ENCODE results near the gene RXRA. TPM values are rescaled to one million over a fixed set of nuclear protein-coding genes. Genes with fewer than 3 reads are reported as not detected.

The RXRA gene
- total RNA-seq, 1 experiment from 2014 or later: 29.9 TPM

DNA sequence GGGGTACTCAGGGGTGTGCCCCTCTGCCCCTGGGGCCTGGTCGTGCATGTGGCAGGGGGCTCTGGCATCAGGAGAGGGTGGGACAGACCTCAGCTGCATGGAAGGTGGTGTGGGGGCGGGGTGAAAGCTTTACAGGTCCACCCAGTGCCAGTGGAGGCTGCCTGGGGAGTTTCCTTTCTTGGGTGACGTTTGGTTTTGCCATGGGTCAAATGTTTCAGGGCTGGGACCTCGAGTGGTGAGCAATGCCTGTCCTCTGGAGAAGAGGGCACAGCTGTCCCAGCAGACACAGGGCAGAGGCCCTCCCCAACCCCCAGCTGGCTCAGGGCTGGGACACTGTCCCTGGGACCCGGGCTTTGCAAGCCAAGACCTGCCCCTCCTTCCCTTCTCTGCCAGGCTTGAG is 3.6 kb downstream of the RXRA start:
- Histone ChIP-seq H3K18ac (ENCODE audit: insufficient read length, low read depth, low read length) (no peak overlapping the region), H2BK120ac (ENCODE audit: low read depth, low read length, poor library complexity, severe bottlenecking) (no peak overlapping the region), H3K4me2 (ENCODE audit: insufficient read depth, insufficient read length, low read length) (no peak overlapping the region), H4K5ac (ENCODE audit: insufficient read length, low read depth, low read length) (no peak overlapping the region), H3K27ac (ENCODE audit: insufficient read length, low read depth, low read length) (no peak overlapping the region), H2AFZ (ENCODE audit: low read length) (no peak overlapping the region), H3K56ac (ENCODE audit: insufficient read length, low read depth, low read length) (no peak overlapping the region), H2BK15ac (ENCODE audit: low read depth, low read length) (no peak overlapping the region), H4K91ac (ENCODE audit: insufficient read length, low read depth, low read length) (no peak overlapping the region), H3K9me3 (ENCODE audit: control insufficient read depth, low read depth, low read length) (no peaks in the 10 kb centered on the region), H4K8ac (replicated peaks; ENCODE audit: insufficient read length, low read depth, low read length) (no peak overlapping the region), H2BK20ac (ENCODE audit: low read depth, low read length, poor library complexity, severe bottlenecking) (no peak overlapping the region), H3K4ac (ENCODE audit: low read depth, low read length) (no peak overlapping the region), H3K9ac (ENCODE audit: extremely low read depth, insufficient read length, low read length) (no peak overlapping the region), H3T11ph (ENCODE audit: low read length) (no peak overlapping the region), H3K79me1 (ENCODE audit: insufficient read depth, low read depth, low read length, poor library complexity, severe bottlenecking) (peaks cover 3% of the 10 kb centered on the region), H2AK5ac (ENCODE audit: insufficient read length, low read length) (no peak overlapping the region), H3K79me2 (ENCODE audit: insufficient read depth, low read length) (peaks cover 4% of the 10 kb centered on the region; the same call in 1 of the 2 replicates), H3K14ac (ENCODE audit: insufficient read depth, low read length) (0 out of 2 replicates have a peak overlapping the region, but pooled peaks have one; percentile 24), H3K27me3 (ENCODE audit: insufficient read depth, low read length) (no peaks in the 10 kb centered on the region), H4K20me1 (ENCODE audit: control insufficient read depth, insufficient read depth, insufficient read length) (no peaks in the 10 kb centered on the region), H2BK5ac (ENCODE audit: insufficient read length, low read length) (no peak overlapping the region), H3K23ac (ENCODE audit: insufficient read length, low read depth, low read length) (no peak overlapping the region), H3K23me2 (ENCODE audit: insufficient read length, low read depth, low read length, poor library complexity, severe bottlenecking) (peaks cover 7% of the 10 kb centered on the region), H2BK12ac (ENCODE audit: insufficient read length, low read depth, low read length) (no peak overlapping the region), H3K4me1 (ENCODE audit: insufficient read depth, low read length) (no peaks in the 10 kb centered on the region)
- no peaks in the 10 kb centered on the region for H3K27me3 Mint-ChIP-seq (ENCODE audit: low read depth)
- H3K4me3 Mint-ChIP-seq: no peak overlapping the region
- H3K36me3 Mint-ChIP-seq (ENCODE audit: insufficient read depth in 1 of 3, low read depth in 3 of 3): no peaks in the 10 kb centered on the region
- WGBS (ENCODE audit: extremely low coverage, insufficient read length, low lambda C conversion rate): no CpG with 5 or more reads among the region's 5 CpGs
- peaks cover 22 to 41% of the 10 kb centered on the region in 2 experiments for H3K4me1 Mint-ChIP-seq
- H3K9me3 Mint-ChIP-seq: no peaks in the 10 kb centered on the region
- TF ChIP-seq, protein P1, sequence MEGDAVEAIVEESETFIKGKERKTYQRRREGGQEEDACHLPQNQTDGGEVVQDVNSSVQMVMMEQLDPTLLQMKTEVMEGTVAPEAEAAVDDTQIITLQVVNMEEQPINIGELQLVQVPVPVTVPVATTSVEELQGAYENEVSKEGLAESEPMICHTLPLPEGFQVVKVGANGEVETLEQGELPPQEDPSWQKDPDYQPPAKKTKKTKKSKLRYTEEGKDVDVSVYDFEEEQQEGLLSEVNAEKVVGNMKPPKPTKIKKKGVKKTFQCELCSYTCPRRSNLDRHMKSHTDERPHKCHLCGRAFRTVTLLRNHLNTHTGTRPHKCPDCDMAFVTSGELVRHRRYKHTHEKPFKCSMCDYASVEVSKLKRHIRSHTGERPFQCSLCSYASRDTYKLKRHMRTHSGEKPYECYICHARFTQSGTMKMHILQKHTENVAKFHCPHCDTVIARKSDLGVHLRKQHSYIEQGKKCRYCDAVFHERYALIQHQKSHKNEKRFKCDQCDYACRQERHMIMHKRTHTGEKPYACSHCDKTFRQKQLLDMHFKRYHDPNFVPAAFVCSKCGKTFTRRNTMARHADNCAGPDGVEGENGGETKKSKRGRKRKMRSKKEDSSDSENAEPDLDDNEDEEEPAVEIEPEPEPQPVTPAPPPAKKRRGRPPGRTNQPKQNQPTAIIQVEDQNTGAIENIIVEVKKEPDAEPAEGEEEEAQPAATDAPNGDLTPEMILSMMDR (conservative IDR thresholded peaks at IDR 0.05): no peak
- peak overlapping the region in 1 of 3 experiments; percentile 35; a peak in 1 of 7 replicates for H3K27ac Mint-ChIP-seq
- DNase-seq: no peak
